GM21786 (cell line): ENCODE data around the gene KCNK16.
A peak's percentile ranks its signal among the peaks of the same experiment; 100 is the strongest.

Experiments used
- ATAC-seq: cut with Tn5 transposase; IDR thresholded peaks from one replicate; pipeline ENCODE4 v1.9.1; 2021; ENCODE audit not compliant: unreplicated experiment

The KCNK16 gene

GRCh38 chr6:39342692-39343395 is 20.3 kb upstream of the KCNK16 start:
- no peak for ATAC-seq

- no peak for ATAC-seq
These were observed 19.4 kb upstream of the KCNK16 start for GRCh38 chr6:39341937-39342336.

GRCh38 chr6:39341352-39341751 is 18.9 kb upstream of the KCNK16 start:
- no peak for ATAC-seq

- no peak for ATAC-seq
These were observed 17.5 kb upstream of the KCNK16 start for GRCh38 chr6:39339868-39340550.

- ATAC-seq, result no peak
These were observed 16.8 kb upstream of the KCNK16 start for GRCh38 chr6:39339096-39339867.

GRCh38 chr6:39338397-39338796 is 15.9 kb upstream of the KCNK16 start:
- ATAC-seq, result no peak

- ATAC-seq, result no peak
These were observed 13.5 kb upstream of the KCNK16 start for GRCh38 chr6:39335780-39336545.

- ATAC-seq, result no peak
These were observed 11.3 kb upstream of the KCNK16 start for GRCh38 chr6:39333644-39334438.

- ATAC-seq, result peak; percentile 12
These were observed 8.0 kb upstream of the KCNK16 start for GRCh38 chr6:39330476-39330875.

GRCh38 chr6:39330057-39330456 is 7.6 kb upstream of the KCNK16 start:
- ATAC-seq, result peak; percentile 87

- ATAC-seq, result no peak
These were observed 5.6 kb upstream of the KCNK16 start for GRCh38 chr6:39328066-39328465.

- no peak for ATAC-seq
These were observed 5.0 kb upstream of the KCNK16 start for GRCh38 chr6:39327507-39327906.

- no peak for ATAC-seq
These were observed 741 bp downstream of the KCNK16 start for GRCh38 chr6:39321761-39322160.

- no peak for ATAC-seq
These were observed 2.0 kb downstream of the KCNK16 start for GRCh38 chr6:39320363-39320984.

GRCh38 chr6:39319621-39320362 is 2.7 kb downstream of the KCNK16 start:
- no peak for ATAC-seq

GRCh38 chr6:39317256-39317655 is 5.2 kb downstream of the KCNK16 start:
- ATAC-seq, result no peak

GRCh38 chr6:39314273-39314795 is 8.2 kb downstream of the KCNK16 start, which contains the start of gene KCNK17:
TSS of gene KCNK17 (minus strand) at chr6:39314419. CDS start at chr6:39314320, 99 bp downstream.
- ATAC-seq, result no peak

- ATAC-seq, result no peak
These were observed 8.8 kb downstream of the KCNK16 start for GRCh38 chr6:39313526-39314272.
